GM10248 (cell line): ENCODE data around the gene KRTAP5-3.
"Not testable (repeated sequence)": the region's sequence is repeated elsewhere in the genome, so short reads cannot be mapped to it uniquely, and the experiment has no call there.

ENCODE experiments used
- CTCF ChIA-PET: fragments of 300-600 bp; sonication (Branson Sonifier 250); formaldehyde crosslinking; extraction: SDS; loops from one replicate; lab custom pipeline; 2021; ENCODE audit warnings: antibody characterized with exemption; lab: Yijun Ruan, JAX
- POLR2A ChIA-PET: fragments of 350-650 bp; sonication (Branson Sonifier 250); formaldehyde crosslinking; extraction: SDS; loops from one replicate; lab custom pipeline; 2020; ENCODE audit warnings: antibody characterized with exemption; lab: Yijun Ruan, JAX
- DNase-seq: peaks from one replicate; pipeline ENCODE4 v3.0.0; 2012; ENCODE audit errors: extremely low spot score
- CTCF ChIP-seq: IDR thresholded peaks from 2 replicates; pipeline ENCODE4 v1.5.1; 2012; ENCODE audit warnings: mild to moderate bottlenecking, low read depth; ENCODE audit errors: extremely low read depth, missing control alignments, control extremely low read depth

The KRTAP5-3 gene

GRCh38 chr11:1623716-1624115 is 15.5 kb upstream of the KRTAP5-3 start:
- ChIA-PET POLR2A (no interaction called here), CTCF (interaction anchor here (1.0 to 1.1 kb wide), 3 partner anchors 28 to 49 kb away, joined by 3 read pairs; no protein-coding TSS in a partner anchor)
- no peak for DNase-seq
- TF ChIP-seq CTCF, result no peak

GRCh38 chr11:1622086-1622485 is 13.8 kb upstream of the KRTAP5-3 start, which contains the start of gene KRTAP5-4:
Gene KRTAP5-4 (minus strand): TSS chr11:1622138. CDS start chr11:1622093, 45 bp downstream.
- CTCF ChIA-PET, result no interaction called here
- POLR2A ChIA-PET, result no interaction called here
- DNase-seq, result no peak
- TF ChIP-seq CTCF, result no peak

- no peak for DNase-seq
- TF ChIP-seq CTCF, result no peak
- ChIA-PET POLR2A (no interaction called here), CTCF (no interaction called here)
These were observed 11.2 kb upstream of the KRTAP5-3 start for GRCh38 chr11:1619449-1619848.

GRCh38 chr11:1618231-1618630 is 10.0 kb upstream of the KRTAP5-3 start:
- DNase-seq, result no peak
- POLR2A ChIA-PET, result no interaction called here
- no peak for TF ChIP-seq CTCF
- CTCF ChIA-PET, result interaction anchor here (1.9 to 2.2 kb wide), 2 partner anchors 9 to 35 kb away, joined by 5 to 8 read pairs; no protein-coding TSS in a partner anchor

- DNase-seq, CTCF ChIA-PET, POLR2A ChIA-PET: not testable (repeated sequence)
These were observed 362 bp downstream of the KRTAP5-3 start for GRCh38 chr11:1607901-1608300.

- CTCF ChIA-PET, DNase-seq, POLR2A ChIA-PET: not testable (repeated sequence)
These were observed 962 bp downstream of the KRTAP5-3 start for GRCh38 chr11:1607156-1607845.

GRCh38 chr11:1605923-1606322 is 2.3 kb downstream of the KRTAP5-3 start:
- peak; percentile 82 for DNase-seq
- POLR2A ChIA-PET, result not testable (repeated sequence)
- CTCF ChIA-PET, result interaction anchor here (1.1 to 1.7 kb wide), 3 partner anchors 9 to 31 kb away, joined by 4 to 5 read pairs (median 5); no protein-coding TSS in a partner anchor

- no peak for TF ChIP-seq CTCF
- CTCF ChIA-PET, result interaction anchor here (0.8 to 1.7 kb wide), 3 partner anchors 10 to 30 kb away, joined by 3 to 5 read pairs (median 4); no protein-coding TSS in a partner anchor
- POLR2A ChIA-PET, result no interaction called here
- DNase-seq, result no peak
These were observed 3.6 kb downstream of the KRTAP5-3 start for GRCh38 chr11:1604711-1605110.
